Adipocyte (in vitro differentiated cells): Measurements from ENCODE around the gene TPI1.
A peak's percentile ranks its signal among the peaks of the same experiment; 100 is the strongest.
"Not testable (repeated sequence)": the region's sequence is repeated elsewhere in the genome, so short reads cannot be mapped to it uniquely, and the experiment has no call there.

Source experiments
- DNase-seq: peaks from one replicate; pipeline ENCODE4 v3.0.0-alpha.2; 2015; ENCODE audit warnings: low read depth
- H3K27me3 ChIP-seq: replicated peaks from 2 replicates; pipeline ENCODE4 v1.7.0; 2013; ENCODE audit warnings: mild to moderate bottlenecking, low read length, moderate library complexity; ENCODE audit not compliant: control insufficient read depth, insufficient read depth
- H3K36me3 ChIP-seq: 2 replicates; pipeline ENCODE4 v1.7.0; 2013; ENCODE audit warnings: low read length, mild to moderate bottlenecking, moderate library complexity; ENCODE audit not compliant: control insufficient read depth, insufficient read depth, severe bottlenecking
- H3K4me1 ChIP-seq: 2 replicates; pipeline ENCODE4 v1.7.0; 2013; ENCODE audit warnings: mild to moderate bottlenecking, low read length, moderate library complexity; ENCODE audit not compliant: control insufficient read depth, insufficient read depth
- H3K4me3 ChIP-seq: 2 replicates; pipeline ENCODE4 v1.7.0; 2013; ENCODE audit warnings: mild to moderate bottlenecking, low read length, moderate library complexity
- H3K9ac ChIP-seq: 2 replicates; pipeline ENCODE4 v1.7.0; 2013; ENCODE audit warnings: mild to moderate bottlenecking, low read length, moderate library complexity
- H3K9me3 ChIP-seq: 2 replicates; pipeline ENCODE4 v1.7.0; 2013; ENCODE audit warnings: mild to moderate bottlenecking, low read length, moderate library complexity; ENCODE audit not compliant: control insufficient read depth

Gene TPI1

DNA sequence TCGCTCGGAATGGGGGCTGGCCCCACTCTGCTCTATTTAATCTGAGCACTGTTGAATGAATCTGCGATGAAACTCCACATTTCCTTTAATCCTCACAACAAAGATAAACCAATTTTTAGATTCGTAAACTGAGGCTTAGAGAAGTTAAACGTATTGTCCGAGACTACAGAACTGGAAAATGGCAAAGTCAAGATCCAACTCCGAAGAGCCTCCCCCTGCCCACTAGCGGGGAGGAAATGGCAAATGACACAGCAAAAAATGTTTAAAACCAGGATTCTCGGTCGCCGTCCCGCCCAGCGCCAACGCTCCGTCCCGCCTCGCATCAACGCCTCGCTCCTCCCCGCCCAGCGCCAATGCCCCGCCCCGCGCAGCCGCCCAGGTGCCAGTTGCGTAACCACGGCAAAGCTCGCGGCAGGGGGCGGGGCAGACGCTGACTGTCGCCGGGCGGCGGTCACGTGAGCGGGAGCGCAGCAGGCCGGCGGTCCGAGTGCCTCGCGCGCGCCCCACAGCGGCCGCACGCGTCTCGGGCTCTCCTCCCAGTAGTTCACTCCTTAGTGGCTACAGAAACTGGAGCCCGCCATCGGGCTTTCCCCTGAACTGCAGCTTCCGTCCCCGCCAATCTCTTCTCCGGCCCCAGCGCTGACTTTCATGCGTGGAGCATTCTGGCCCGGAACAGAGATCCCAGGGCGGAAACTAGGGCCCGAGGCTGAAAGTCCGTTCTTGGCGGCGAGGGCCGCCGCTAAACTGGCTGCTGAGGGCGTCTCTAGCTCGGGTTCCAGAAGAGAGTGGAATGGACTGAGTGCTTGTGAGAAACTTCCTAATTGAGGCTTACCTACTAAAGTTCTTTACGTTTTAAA is 23.7 kb downstream of the TPI1 start:
- no peaks in the 10 kb centered on the region for H3K27me3 ChIP-seq
- no peaks in the 10 kb centered on the region for H3K9me3 ChIP-seq
- peak; percentile 99 for DNase-seq
- no peaks in the 10 kb centered on the region for H3K36me3 ChIP-seq
- H3K4me1 ChIP-seq = peaks cover 15% of the 10 kb centered on the region
- peak overlapping the region; percentile 96 for H3K9ac ChIP-seq
- peak overlapping the region; percentile 81 for H3K4me3 ChIP-seq

DNA sequence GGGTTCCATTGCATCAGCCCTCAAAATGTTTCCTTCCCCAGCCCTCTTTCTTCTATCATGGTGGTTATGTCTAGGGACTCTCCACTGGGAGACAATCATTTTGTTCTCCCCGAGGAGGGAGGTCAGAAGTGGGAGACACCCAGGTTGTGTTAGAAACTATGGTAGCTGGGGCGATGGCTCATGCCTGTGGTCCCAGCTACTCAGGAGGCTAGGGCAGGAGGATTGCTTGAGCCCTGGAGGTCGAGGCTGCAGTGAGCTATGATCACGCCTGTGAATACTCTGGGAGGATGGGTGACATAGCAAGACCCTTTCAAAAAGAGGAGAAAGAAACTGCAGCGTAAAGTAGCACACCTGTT is 24.3 kb downstream of the TPI1 start:
- peak overlapping the region; percentile 81 for H3K4me3 ChIP-seq
- DNase-seq = no peak
- H3K9me3 ChIP-seq = no peaks in the 10 kb centered on the region
- H3K36me3 ChIP-seq = no peaks in the 10 kb centered on the region
- no peaks in the 10 kb centered on the region for H3K27me3 ChIP-seq
- peak overlapping the region; percentile 96 for H3K9ac ChIP-seq
- peaks cover 15% of the 10 kb centered on the region for H3K4me1 ChIP-seq

DNA sequence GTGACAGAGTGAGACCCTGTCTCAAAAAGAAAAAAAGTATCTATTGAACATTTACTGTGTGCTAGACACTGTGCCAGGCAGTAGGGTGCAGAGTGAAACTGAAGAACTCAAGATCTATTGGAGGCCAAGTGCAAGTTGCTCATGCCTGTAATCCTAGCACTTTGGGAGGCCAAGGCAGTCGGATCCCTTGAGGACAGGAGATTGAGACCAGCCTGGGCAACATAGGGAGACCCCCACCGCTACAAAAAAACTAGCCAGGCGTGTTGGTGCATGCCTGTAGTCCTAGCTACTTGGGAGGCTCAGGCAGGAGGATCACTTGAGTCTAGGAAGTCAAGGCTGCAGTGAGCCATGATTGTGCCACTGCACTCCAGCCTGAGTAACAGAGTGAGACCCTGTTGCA is 25.4 kb downstream of the TPI1 start:
- not testable (repeated sequence) for H3K4me3 ChIP-seq, H3K9ac ChIP-seq, H3K9me3 ChIP-seq, H3K27me3 ChIP-seq, DNase-seq, H3K36me3 ChIP-seq
- H3K4me1 ChIP-seq = peaks cover 15% of the 10 kb centered on the region

GRCh38 chr12:6894321-6894720 is 27.0 kb downstream of the TPI1 start:
- H3K9ac ChIP-seq = no peak overlapping the region
- H3K36me3 ChIP-seq = no peaks in the 10 kb centered on the region
- no peaks in the 10 kb centered on the region for H3K9me3 ChIP-seq
- H3K4me3 ChIP-seq = no peak overlapping the region
- H3K27me3 ChIP-seq = no peaks in the 10 kb centered on the region
- peaks cover 15% of the 10 kb centered on the region for H3K4me1 ChIP-seq
- no peak for DNase-seq

GRCh38 chr12:6896846-6897435 is 29.6 kb downstream of the TPI1 start:
- H3K9ac ChIP-seq = no peak overlapping the region
- DNase-seq = no peak
- peaks cover 4% of the 10 kb centered on the region for H3K4me1 ChIP-seq
- H3K27me3 ChIP-seq = no peaks in the 10 kb centered on the region
- H3K36me3 ChIP-seq = no peaks in the 10 kb centered on the region
- H3K4me3 ChIP-seq = no peak overlapping the region
- H3K9me3 ChIP-seq = no peaks in the 10 kb centered on the region

DNA sequence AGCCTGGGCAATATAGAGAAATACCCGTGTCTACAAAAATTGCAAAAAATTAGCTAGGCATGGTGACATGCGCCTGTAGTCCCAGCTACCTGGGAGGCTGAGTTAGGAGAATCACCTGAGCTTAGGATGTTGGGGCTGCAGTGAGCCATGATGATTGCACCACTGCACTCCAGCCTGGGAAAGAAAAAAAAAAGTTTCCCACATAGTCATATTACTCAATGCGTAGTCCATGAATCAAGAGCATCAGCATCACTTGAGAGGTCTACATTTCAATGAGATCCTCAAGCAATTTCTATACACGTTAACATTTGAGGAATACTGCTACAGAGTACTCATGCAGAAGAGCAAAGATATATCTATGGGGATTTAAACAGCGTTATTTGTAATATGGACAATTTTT is 32.1 kb downstream of the TPI1 start:
- no peak for DNase-seq
- no peak overlapping the region for H3K9ac ChIP-seq
- no peaks in the 10 kb centered on the region for H3K36me3 ChIP-seq
- H3K9me3 ChIP-seq = no peaks in the 10 kb centered on the region
- H3K4me1 ChIP-seq = peaks cover 3% of the 10 kb centered on the region
- no peak overlapping the region for H3K4me3 ChIP-seq
- H3K27me3 ChIP-seq = no peaks in the 10 kb centered on the region

DNA sequence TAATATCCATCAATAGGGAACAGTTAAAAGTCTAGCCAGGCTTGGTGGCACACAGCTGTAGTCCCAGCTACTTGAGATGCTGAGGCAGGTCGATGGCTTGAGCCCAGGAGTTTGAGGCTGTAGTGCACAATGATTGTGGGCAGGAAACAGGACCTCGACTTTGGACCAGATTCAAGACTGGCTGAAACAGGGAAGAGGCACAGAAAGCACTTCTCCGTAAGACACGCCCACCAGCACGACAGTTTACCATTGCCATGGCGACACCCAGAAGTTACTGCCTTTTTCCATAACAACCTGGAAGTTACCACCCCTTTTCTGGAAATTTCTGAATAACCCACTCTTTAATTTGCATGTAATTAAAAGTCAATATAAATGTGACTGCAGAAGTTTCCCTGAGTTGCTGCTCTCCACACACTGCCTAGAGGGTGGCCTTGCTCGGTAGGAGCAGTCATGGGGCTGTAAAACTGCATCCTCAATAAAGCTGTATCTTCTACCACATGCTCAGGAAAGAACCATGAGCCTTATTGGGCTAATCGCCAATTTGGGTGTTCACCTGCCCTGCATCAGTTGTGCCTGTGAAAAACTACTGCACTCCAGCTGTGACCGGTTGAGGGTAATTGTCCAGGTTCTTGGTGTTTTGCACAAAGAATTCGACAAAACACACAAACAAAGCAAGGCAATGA is 32.6 kb downstream of the TPI1 start:
- Histone ChIP-seq H3K9me3 (no peaks in the 10 kb centered on the region), H3K9ac (no peak overlapping the region), H3K4me3 (no peak overlapping the region), H3K4me1 (peaks cover 6% of the 10 kb centered on the region), H3K36me3 (no peaks in the 10 kb centered on the region), H3K27me3 (no peaks in the 10 kb centered on the region)
- DNase-seq = no peak

DNA sequence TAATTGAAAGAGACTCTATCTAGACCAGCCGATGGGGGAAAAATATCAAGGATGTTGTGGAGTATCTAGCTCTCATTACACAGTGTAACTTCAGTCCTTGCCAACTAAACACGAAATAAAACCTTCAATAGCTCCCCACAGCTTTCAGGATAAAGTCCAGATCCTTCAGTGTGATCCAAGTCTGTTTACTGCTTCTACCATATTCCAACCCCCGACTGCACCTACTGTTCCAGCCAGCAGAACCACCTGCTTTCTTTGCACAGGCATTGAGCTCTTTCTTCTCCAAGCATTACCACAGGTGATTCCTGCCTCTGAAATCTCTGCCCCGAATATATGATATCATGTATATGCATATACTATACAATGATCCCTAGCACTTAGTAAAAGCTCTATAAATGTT is 35.1 kb downstream of the TPI1 start:
- H3K27me3 ChIP-seq = no peaks in the 10 kb centered on the region
- no peaks in the 10 kb centered on the region for H3K36me3 ChIP-seq
- H3K4me3 ChIP-seq = no peak overlapping the region
- H3K9me3 ChIP-seq = no peaks in the 10 kb centered on the region
- peaks cover 11% of the 10 kb centered on the region for H3K4me1 ChIP-seq
- no peak overlapping the region for H3K9ac ChIP-seq
- DNase-seq = no peak

- H3K27me3 ChIP-seq = no peaks in the 10 kb centered on the region
- no peak overlapping the region for H3K9ac ChIP-seq
- no peaks in the 10 kb centered on the region for H3K36me3 ChIP-seq
- no peak for DNase-seq
- peaks cover 11% of the 10 kb centered on the region for H3K4me1 ChIP-seq
- no peaks in the 10 kb centered on the region for H3K9me3 ChIP-seq
- no peak overlapping the region for H3K4me3 ChIP-seq
These were observed 36.4 kb downstream of the TPI1 start for GRCh38 chr12:6903722-6904121.

DNA sequence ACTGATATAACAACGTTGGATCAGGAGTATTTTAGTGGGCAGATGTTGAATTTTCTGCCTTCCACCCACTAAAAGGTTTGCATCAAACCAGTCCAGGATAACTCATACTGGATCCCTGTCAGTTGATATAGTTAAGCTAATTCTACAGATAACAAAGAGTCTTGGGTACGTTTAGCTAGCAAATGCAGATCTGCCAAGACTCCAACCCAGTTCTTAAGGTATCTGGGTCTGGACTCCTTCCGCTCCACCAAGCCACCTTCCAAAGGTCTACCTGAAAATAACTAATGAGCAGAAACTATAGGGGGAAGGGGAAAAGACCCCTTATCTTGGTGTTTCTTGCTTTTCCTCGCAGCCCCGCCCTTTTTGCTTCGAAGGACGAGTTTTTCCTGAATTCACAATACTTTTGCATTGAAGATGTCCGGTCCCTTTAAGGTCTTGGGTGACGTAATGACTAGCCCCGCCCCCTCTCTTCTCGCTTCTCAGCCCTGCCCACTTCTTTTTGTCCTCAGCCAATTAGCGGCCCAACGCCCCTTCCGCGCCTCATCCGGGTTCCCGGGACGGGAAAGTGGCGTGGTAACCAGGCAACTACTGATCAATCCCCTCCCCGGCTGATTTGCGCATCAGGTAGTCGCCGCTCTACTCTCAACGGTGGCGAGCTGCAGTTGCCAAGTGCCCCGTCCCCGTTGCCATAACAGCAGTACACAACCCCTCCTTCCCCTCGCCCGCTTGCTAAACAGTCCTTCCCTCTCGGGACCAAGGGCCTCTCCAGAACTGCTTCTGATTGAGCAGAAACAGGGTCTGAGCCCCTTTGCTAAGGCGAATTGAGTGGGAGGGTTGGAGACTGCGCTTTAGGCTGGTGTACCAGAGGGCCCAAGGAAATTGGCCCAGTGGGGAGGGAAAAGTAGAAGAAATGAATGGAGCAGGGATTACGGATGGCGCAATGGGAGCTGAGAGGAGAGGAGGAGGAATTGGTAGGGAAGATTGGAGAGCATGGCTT is 37.2 kb downstream of the TPI1 start, which contains the start of gene LRRC23:
TSS of gene LRRC23 (plus strand) at position 543 of the 997 bp plus-strand sequence. CDS start 812 bp downstream, outside the sequence.
- Histone ChIP-seq H3K27me3 (no peaks in the 10 kb centered on the region), H3K36me3 (no peaks in the 10 kb centered on the region), H3K4me3 (peak within 1 kb of the TSS; percentile 93), H3K9ac (peak within 1 kb of the TSS; percentile 83), H3K4me1 (peaks cover 11% of the 10 kb centered on the region), H3K9me3 (no peaks in the 10 kb centered on the region)
- peak; percentile 99 for DNase-seq
